AML-193 (cell line): ENCODE results near the gene CRPPA.
"Not testable (repeated sequence)": the region's sequence is repeated elsewhere in the genome, so short reads cannot be mapped to it uniquely, and the experiment has no call there.

ENCODE experiments used
- DNase-seq, 2 experiments: peaks; one replicate each; lab custom pipeline; 2025; lab: John Stamatoyannopoulos, UW

Gene CRPPA

GRCh38 chr7:16397501-16398145 is 23.7 kb downstream of the CRPPA start:
- no peak for DNase-seq

DNA sequence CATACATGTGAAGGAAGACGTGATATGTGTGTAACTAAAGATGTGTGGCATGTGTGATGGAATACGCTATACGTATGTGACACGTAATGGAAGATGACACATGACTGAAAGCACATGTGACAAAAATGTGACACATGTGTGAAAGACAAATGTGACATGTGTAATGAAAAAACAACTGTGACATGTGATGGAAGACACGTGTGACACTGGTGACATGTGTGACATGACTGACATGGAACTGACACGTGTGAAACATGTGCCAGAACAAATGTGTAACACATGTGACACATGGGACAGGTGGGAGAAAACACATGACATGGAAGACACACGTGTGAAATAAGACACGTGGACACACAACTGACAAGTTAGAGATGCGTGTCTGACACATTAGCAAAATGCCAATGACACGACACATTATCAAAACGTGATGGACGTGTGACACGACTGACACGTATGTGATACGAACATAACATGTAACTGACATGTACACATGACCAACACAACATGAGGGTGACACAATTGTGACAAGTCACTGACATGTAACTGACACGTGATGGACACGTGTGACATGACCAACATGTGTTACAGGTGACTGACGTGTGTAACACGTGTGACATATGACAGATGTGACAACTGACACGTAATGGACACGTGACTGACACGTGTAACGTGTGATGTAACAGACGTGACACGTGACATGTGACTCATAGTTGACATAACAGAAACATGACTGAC is 24.4 kb downstream of the CRPPA start:
- no peak for DNase-seq

- no peak for DNase-seq
These were observed 26.2 kb downstream of the CRPPA start for GRCh38 chr7:16395121-16395520.

DNA sequence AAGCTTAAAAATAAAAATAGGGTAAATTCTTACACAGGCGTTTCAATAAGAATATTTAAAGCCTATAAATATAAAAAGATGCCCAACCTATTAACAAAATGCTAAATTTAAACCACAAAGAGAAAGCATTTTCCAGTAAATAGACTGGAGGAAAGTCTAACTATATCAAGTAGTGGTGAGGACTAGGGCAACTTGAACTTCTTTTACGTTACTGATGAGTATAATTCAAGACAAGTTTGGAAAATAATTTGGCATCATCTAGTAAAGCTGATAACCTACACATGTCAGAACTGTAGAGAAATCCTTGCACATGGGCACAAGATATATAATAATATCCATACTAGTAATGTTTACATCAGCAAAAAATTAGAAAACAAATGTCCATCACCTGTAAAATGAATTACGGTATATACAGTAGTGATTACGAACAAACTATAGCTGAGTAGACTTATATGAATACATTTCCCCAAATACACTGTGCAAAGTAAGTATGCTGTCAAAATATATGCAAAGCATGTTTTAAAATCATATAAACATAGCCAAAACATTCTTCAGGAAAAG is 27.4 kb downstream of the CRPPA start:
- no peak for DNase-seq

DNA sequence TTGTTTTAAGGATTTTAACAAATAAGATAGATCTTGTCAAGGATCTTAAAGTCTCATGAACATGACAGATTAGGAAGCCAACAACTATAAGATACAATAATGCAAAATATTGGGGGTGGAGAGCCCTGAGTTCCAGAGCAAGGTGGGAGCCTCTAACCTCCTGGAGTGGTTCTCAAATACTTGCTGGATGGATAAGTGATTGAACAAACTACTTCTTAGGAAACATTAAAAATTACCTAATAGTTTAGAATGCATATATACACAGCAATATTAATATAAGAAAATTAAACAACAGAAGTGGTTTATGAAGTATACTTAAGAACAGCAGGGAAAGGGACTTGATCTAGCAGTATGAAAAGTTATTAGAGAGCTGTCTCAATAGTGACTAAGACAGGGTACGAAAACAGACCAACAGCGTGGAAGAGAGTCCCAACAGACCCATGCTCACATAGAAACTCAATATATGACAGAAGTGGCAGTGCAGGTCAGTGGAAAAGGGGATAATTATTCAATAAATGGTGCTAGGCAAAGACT is 28.3 kb downstream of the CRPPA start:
- DNase-seq, result no peak

GRCh38 chr7:16383786-16384185 is 37.6 kb downstream of the CRPPA start:
- not testable (repeated sequence) for DNase-seq

- DNase-seq, result not testable (repeated sequence)
These were observed 38.2 kb downstream of the CRPPA start for GRCh38 chr7:16383103-16383502.
